Panc1 (cell line): ENCODE measurements around the gene GRID2. TPM values are rescaled to one million over a fixed set of nuclear protein-coding genes. Genes with fewer than 3 reads are reported as not detected.
"Not testable (repeated sequence)": the region's sequence is repeated elsewhere in the genome, so short reads cannot be mapped to it uniquely, and the experiment has no call there.

ENCODE experiments used
- ATAC-seq: fragments of 200-7000 bp; cut with Tn5 transposase; 2 replicates; pipeline ENCODE4 v1.9.1; 2020; ENCODE audit warnings: mild to moderate bottlenecking, moderate library complexity
- BruUV-seq: library from RNA; stranded (reverse); fragments of 400-500 nt; replicated peaks from 2 replicates; lab custom pipeline; 2021; lab: Mats Ljungman, UMichigan
- CTCF ChIA-PET: fragments of 300-600 bp; sonication (Branson Sonifier 250); formaldehyde crosslinking; loops from one replicate; lab custom pipeline; 2022; ENCODE audit warnings: antibody characterized with exemption; lab: Charles Lee
- POLR2A ChIA-PET: fragments of 300-600 bp; sonication (Branson Sonifier 250); formaldehyde crosslinking; loops from one replicate; lab custom pipeline; 2022; ENCODE audit warnings: antibody characterized with exemption; lab: Charles Lee
- DNase-seq: peaks from one replicate; pipeline ENCODE4 v3.0.0-alpha.2; 2010; ENCODE audit warnings: low read depth, low spot score
- H3K27ac ChIP-seq: 2 replicates; pipeline ENCODE4 v1.5.1; 2011; ENCODE audit warnings: mild to moderate bottlenecking, low read length, inconsistent platforms
- H3K27me3 ChIP-seq: fragments of 200-500 bp; sonication (Bioruptor generic); 2 replicates; pipeline ENCODE4 v1.6.0; 2014; ENCODE audit warnings: low read length, inconsistent platforms; ENCODE audit not compliant: control insufficient read depth, insufficient read depth
- H3K36me3 ChIP-seq: fragments of 200-500 bp; sonication (Bioruptor generic); 2 replicates; pipeline ENCODE4 v1.5.1; 2014; ENCODE audit warnings: inconsistent platforms, mild to moderate bottlenecking, low read length, moderate library complexity; ENCODE audit not compliant: control insufficient read depth, insufficient read depth
- H3K4me1 ChIP-seq: 2 replicates; pipeline ENCODE4 v1.5.1; 2011; ENCODE audit warnings: inconsistent platforms, mild to moderate bottlenecking, low read length, moderate library complexity; ENCODE audit not compliant: control insufficient read depth, insufficient read depth
- H3K4me3 ChIP-seq, 2 experiments: 2 replicates each; pipeline ENCODE4 v1.5.1; 2011 to 2012; ENCODE audit warnings: low read depth in 2 of 2, low read length in 2 of 2, mild to moderate bottlenecking in 2 of 2, inconsistent platforms in 1 of 2, moderate library complexity in 1 of 2
- H3K9me3 ChIP-seq: fragments of 200-500 bp; sonication (Bioruptor generic); 2 replicates; pipeline ENCODE4 v1.5.1; 2014; ENCODE audit warnings: low read depth, mild to moderate bottlenecking, inconsistent platforms, low read length, moderate library complexity; ENCODE audit not compliant: control insufficient read depth, insufficient read depth
- CTCF ChIP-seq: fragments of 450-650 bp; IDR thresholded peaks from 2 replicates; pipeline ENCODE4 v1.5.1; 2017; ENCODE audit warnings: mild to moderate bottlenecking
- POLR2AphosphoS5 ChIP-seq: IDR thresholded peaks from 2 replicates; pipeline ENCODE4 v1.6.1; 2012; ENCODE audit warnings: mild to moderate bottlenecking, low read depth, low read length, moderate library complexity
- REST ChIP-seq, 2 experiments: IDR thresholded peaks; 2 replicates each; pipeline ENCODE4 v1.6.1; 2011 to 2012; ENCODE audit warnings: low read depth in 2 of 2, control low read depth in 1 of 2, low read length in 1 of 2, mild to moderate bottlenecking in 1 of 2, moderate library complexity in 1 of 2; ENCODE audit not compliant: insufficient read depth in 1 of 2
- SIN3A ChIP-seq: IDR thresholded peaks from 2 replicates; pipeline ENCODE4 v1.6.1; 2012; ENCODE audit warnings: low read depth, mild to moderate bottlenecking, low read length, moderate library complexity, borderline replicate concordance; ENCODE audit not compliant: insufficient read depth
- TCF7L2 ChIP-seq: IDR thresholded peaks from 2 replicates; pipeline ENCODE4 v1.6.1; 2011; ENCODE audit warnings: mild to moderate bottlenecking, low read depth, low read length, inconsistent platforms
- in situ Hi-C: cut with HindIII; loops from 2 replicates; pipeline ENCODE4 v1.10.0; 2016; ENCODE audit warnings: low sequenced_read_pairs, low pct_unique_long_range_greater_than_20kb
- intact Hi-C: fragments of 100-400 bp; cut with micrococcal nuclease; formaldehyde crosslinking; loops from one replicate; pipeline ENCODE4 v1.10.0; 2022; ENCODE audit not compliant: unreplicated experiment
- total RNA-seq: library from RNA; stranded (reverse); gene quantifications from one replicate; pipeline ENCODE4 v1.2.1, GENCODE V29; 2021; ENCODE audit not compliant: unreplicated experiment

Gene GRID2
- total RNA-seq, 1 experiment from 2014 or later = 0.08 TPM

GRCh38 chr4:92270908-92271307 lies 32.9 kb upstream of the GRID2 start:
- H3K27ac ChIP-seq = no peak overlapping the region
- CTCF ChIA-PET = no interaction called here
- ATAC-seq = no peak
- H3K27me3 ChIP-seq = no peaks in the 10 kb centered on the region
- POLR2A ChIA-PET = no interaction called here
- in situ Hi-C loops (no loop called here), intact Hi-C loops (no loop called here)
- no peak for DNase-seq
- H3K4me3 ChIP-seq = no peak overlapping the region
- no peaks in the 10 kb centered on the region for H3K9me3 ChIP-seq
- no peaks in the 10 kb centered on the region for H3K4me1 ChIP-seq
- no peaks in the 10 kb centered on the region for H3K36me3 ChIP-seq
- no TSS peak for BruUV-seq
- TF ChIP-seq REST (IDR thresholded peaks at IDR 0.05; ENCODE audit: insufficient read depth in 1 of 2, low read depth in 2 of 2, low read length in 1 of 2) (no peak), TCF7L2 (no peak), SIN3A (no peak), CTCF (no peak), POLR2AphosphoS5 (no peak)

- POLR2A ChIA-PET, H3K4me3 ChIP-seq, ATAC-seq, H3K4me1 ChIP-seq, H3K9me3 ChIP-seq, BruUV-seq, in situ Hi-C loops, intact Hi-C loops, DNase-seq, H3K27me3 ChIP-seq, CTCF ChIA-PET, H3K27ac ChIP-seq, H3K36me3 ChIP-seq: not testable (repeated sequence)
These were observed 32.2 kb upstream of the GRID2 start for GRCh38 chr4:92271551-92271950.

- BruUV-seq, ATAC-seq, H3K27me3 ChIP-seq, H3K9me3 ChIP-seq, H3K4me3 ChIP-seq, H3K4me1 ChIP-seq, DNase-seq, H3K27ac ChIP-seq, CTCF ChIA-PET, in situ Hi-C loops, POLR2A ChIA-PET, H3K36me3 ChIP-seq, intact Hi-C loops: not testable (repeated sequence)
These were observed 26.5 kb upstream of the GRID2 start for GRCh38 chr4:92277057-92277881.
